H9 (cell line): Measurements from ENCODE around the gene NUP188. TPM values are rescaled to one million over a fixed set of nuclear protein-coding genes. Genes with fewer than 3 reads are reported as not detected.

Source experiments
- DNase-seq: peaks from one replicate; pipeline ENCODE4 v3.0.0-alpha.2; 2017
- H2AFZ ChIP-seq: one replicate; pipeline ENCODE4 v1.6.1; 2013; ENCODE audit warnings: mild to moderate bottlenecking, low read length, control low read depth, moderate library complexity
- H2AK5ac ChIP-seq: 2 replicates; pipeline ENCODE4 v1.6.1; 2013; ENCODE audit warnings: low read length, control low read depth, mixed read lengths; ENCODE audit not compliant: insufficient read length
- H2BK120ac ChIP-seq: one replicate; pipeline ENCODE4 v1.6.1; 2013; ENCODE audit warnings: low read depth, mild to moderate bottlenecking, low read length, control low read depth, inconsistent platforms; ENCODE audit not compliant: poor library complexity, severe bottlenecking
- H2BK12ac ChIP-seq: 2 replicates; pipeline ENCODE4 v1.6.1; 2013; ENCODE audit warnings: low read length, control low read depth, mixed read lengths, low read depth; ENCODE audit not compliant: insufficient read length
- H2BK15ac ChIP-seq: 2 replicates; pipeline ENCODE4 v1.6.1; 2013; ENCODE audit warnings: low read depth, low read length, control low read depth
- H2BK20ac ChIP-seq: one replicate; pipeline ENCODE4 v1.6.1; 2013; ENCODE audit warnings: low read depth, mild to moderate bottlenecking, low read length, control low read depth, inconsistent platforms; ENCODE audit not compliant: poor library complexity, severe bottlenecking
- H2BK5ac ChIP-seq: 2 replicates; pipeline ENCODE4 v1.6.1; 2013; ENCODE audit warnings: low read length, control low read depth, mixed read lengths; ENCODE audit not compliant: insufficient read length
- H3K14ac ChIP-seq: 2 replicates; pipeline ENCODE4 v1.6.1; 2013; ENCODE audit warnings: low read length, control low read depth; ENCODE audit not compliant: insufficient read depth
- H3K18ac ChIP-seq: 2 replicates; pipeline ENCODE4 v1.6.1; 2013; ENCODE audit warnings: low read depth, mild to moderate bottlenecking, mixed read lengths, low read length, control low read depth; ENCODE audit not compliant: insufficient read length
- H3K23ac ChIP-seq: 2 replicates; pipeline ENCODE4 v1.6.1; 2013; ENCODE audit warnings: low read length, control low read depth, mixed read lengths, low read depth; ENCODE audit not compliant: insufficient read length
- H3K23me2 ChIP-seq: 2 replicates; pipeline ENCODE4 v1.6.1; 2013; ENCODE audit warnings: low read depth, mild to moderate bottlenecking, mixed read lengths, low read length, control low read depth; ENCODE audit not compliant: insufficient read length, poor library complexity, severe bottlenecking
- H3K27ac ChIP-seq: 2 replicates; pipeline ENCODE4 v1.5.1; 2013; ENCODE audit warnings: low read length, control low read depth, mixed read lengths, low read depth; ENCODE audit not compliant: insufficient read length
- H3K27me3 ChIP-seq: 2 replicates; pipeline ENCODE4 v1.6.1; 2013; ENCODE audit warnings: low read length, control low read depth, inconsistent platforms; ENCODE audit not compliant: insufficient read depth
- H3K4ac ChIP-seq: 2 replicates; pipeline ENCODE4 v1.6.1; 2013; ENCODE audit warnings: low read depth, mild to moderate bottlenecking, control low read depth, inconsistent platforms, low read length, moderate library complexity
- H3K4me1 ChIP-seq: 2 replicates; pipeline ENCODE4 v1.6.1; 2013; ENCODE audit warnings: low read length, control low read depth, inconsistent platforms; ENCODE audit not compliant: insufficient read depth
- H3K4me2 ChIP-seq: 2 replicates; pipeline ENCODE4 v1.6.1; 2013; ENCODE audit warnings: low read length, control low read depth, mixed read lengths; ENCODE audit not compliant: insufficient read length, insufficient read depth
- H3K56ac ChIP-seq: 2 replicates; pipeline ENCODE4 v1.6.1; 2013; ENCODE audit warnings: low read depth, mild to moderate bottlenecking, mixed read lengths, low read length, control low read depth; ENCODE audit not compliant: insufficient read length
- H3K79me1 ChIP-seq: 2 replicates; pipeline ENCODE4 v1.6.1; 2013; ENCODE audit warnings: low read depth, mild to moderate bottlenecking, moderate library complexity, low read length, control low read depth, inconsistent platforms; ENCODE audit not compliant: insufficient read depth, poor library complexity, severe bottlenecking
- H3K79me2 ChIP-seq: 2 replicates; pipeline ENCODE4 v1.6.1; 2013; ENCODE audit warnings: low read length, control low read depth, inconsistent platforms; ENCODE audit not compliant: insufficient read depth
- H3K9ac ChIP-seq: 2 replicates; pipeline ENCODE4 v1.6.1; 2013; ENCODE audit warnings: low read length, control low read depth, mixed read lengths; ENCODE audit not compliant: insufficient read length; ENCODE audit errors: extremely low read depth
- H3K9me3 ChIP-seq: one replicate; pipeline ENCODE4 v1.6.1; 2013; ENCODE audit warnings: low read depth, low read length, inconsistent platforms; ENCODE audit not compliant: control insufficient read depth
- H3T11ph ChIP-seq: one replicate; pipeline ENCODE4 v1.6.1; 2013; ENCODE audit warnings: mild to moderate bottlenecking, low read length, control low read depth, inconsistent platforms
- H4K20me1 ChIP-seq: one replicate; pipeline ENCODE4 v1.6.1; 2013; ENCODE audit not compliant: control insufficient read depth, insufficient read length, insufficient read depth
- H4K5ac ChIP-seq: 2 replicates; pipeline ENCODE4 v1.6.1; 2013; ENCODE audit warnings: low read depth, mild to moderate bottlenecking, mixed read lengths, low read length, control low read depth; ENCODE audit not compliant: insufficient read length
- H4K8ac ChIP-seq: replicated peaks from 2 replicates; pipeline ENCODE4 v1.6.1; 2013; ENCODE audit warnings: low read length, control low read depth, mixed read lengths, low read depth; ENCODE audit not compliant: insufficient read length
- H4K91ac ChIP-seq: 2 replicates; pipeline ENCODE4 v1.6.1; 2013; ENCODE audit warnings: low read depth, mild to moderate bottlenecking, moderate library complexity, mixed read lengths, low read length, control low read depth; ENCODE audit not compliant: insufficient read length
- H3K27ac Mint-ChIP-seq, 3 experiments: 2 replicates in 2 of 3; 3 replicates in 1 of 3; pipeline ENCODE4 v1.8.0; 2020 to 2021; ENCODE audit warnings: mixed read lengths in 3 of 3, mild to moderate bottlenecking in 1 of 3, moderate library complexity in 1 of 3
- H3K27me3 Mint-ChIP-seq: 2 replicates; pipeline ENCODE4 v1.8.0; 2021; ENCODE audit warnings: low read depth, mild to moderate bottlenecking, moderate library complexity, mixed read lengths
- H3K36me3 Mint-ChIP-seq, 3 experiments: 2 replicates in 2 of 3; 3 replicates in 1 of 3; pipeline ENCODE4 v1.8.0; 2020 to 2021; ENCODE audit warnings: low read depth in 3 of 3, mixed read lengths in 3 of 3; ENCODE audit not compliant: insufficient read depth in 1 of 3
- H3K4me1 Mint-ChIP-seq, 2 experiments: 2 replicates each; pipeline ENCODE4 v1.8.0; 2020; ENCODE audit warnings: mixed read lengths in 2 of 2
- H3K4me3 Mint-ChIP-seq, 2 experiments: 2 replicates in 1 of 2; 3 replicates in 1 of 2; pipeline ENCODE4 v1.8.0; 2020 to 2021; ENCODE audit warnings: mild to moderate bottlenecking in 2 of 2, mixed read lengths in 2 of 2, moderate library complexity in 1 of 2
- H3K9me3 Mint-ChIP-seq, 2 experiments: 2 replicates in 1 of 2; 3 replicates in 1 of 2; pipeline ENCODE4 v1.8.0; 2020; ENCODE audit warnings: mild to moderate bottlenecking in 2 of 2, mixed read lengths in 2 of 2, moderate library complexity in 1 of 2
- WGBS: extraction: QIAGEN DNeasy Blood & Tissue Kit; methylation state at CpG from one replicate; pipeline ENCODE4 v1.1.7; 2013; ENCODE audit warnings: missing lambda C conversion rate, low lambda C conversion rate, mixed read lengths; ENCODE audit not compliant: insufficient read length; ENCODE audit errors: extremely low coverage; 5-methylcytosine and 5-hydroxymethylcytosine counted together
- total RNA-seq: library from RNA; stranded (reverse); gene quantifications from 2 replicates; pipeline ENCODE4 v1.2.1, GENCODE V29; 2021
- TF ChIP-seq, protein P1 (sequence below): fragments of 200-600 bp; sonication (generic); conservative IDR thresholded peaks from 3 replicates; pipeline ENCODE4 v1.8.0; 2021; ENCODE audit warnings: antibody characterized with exemption, mild to moderate bottlenecking

Gene NUP188
- total RNA-seq, 1 experiment from 2014 or later: 101 TPM

DNA sequence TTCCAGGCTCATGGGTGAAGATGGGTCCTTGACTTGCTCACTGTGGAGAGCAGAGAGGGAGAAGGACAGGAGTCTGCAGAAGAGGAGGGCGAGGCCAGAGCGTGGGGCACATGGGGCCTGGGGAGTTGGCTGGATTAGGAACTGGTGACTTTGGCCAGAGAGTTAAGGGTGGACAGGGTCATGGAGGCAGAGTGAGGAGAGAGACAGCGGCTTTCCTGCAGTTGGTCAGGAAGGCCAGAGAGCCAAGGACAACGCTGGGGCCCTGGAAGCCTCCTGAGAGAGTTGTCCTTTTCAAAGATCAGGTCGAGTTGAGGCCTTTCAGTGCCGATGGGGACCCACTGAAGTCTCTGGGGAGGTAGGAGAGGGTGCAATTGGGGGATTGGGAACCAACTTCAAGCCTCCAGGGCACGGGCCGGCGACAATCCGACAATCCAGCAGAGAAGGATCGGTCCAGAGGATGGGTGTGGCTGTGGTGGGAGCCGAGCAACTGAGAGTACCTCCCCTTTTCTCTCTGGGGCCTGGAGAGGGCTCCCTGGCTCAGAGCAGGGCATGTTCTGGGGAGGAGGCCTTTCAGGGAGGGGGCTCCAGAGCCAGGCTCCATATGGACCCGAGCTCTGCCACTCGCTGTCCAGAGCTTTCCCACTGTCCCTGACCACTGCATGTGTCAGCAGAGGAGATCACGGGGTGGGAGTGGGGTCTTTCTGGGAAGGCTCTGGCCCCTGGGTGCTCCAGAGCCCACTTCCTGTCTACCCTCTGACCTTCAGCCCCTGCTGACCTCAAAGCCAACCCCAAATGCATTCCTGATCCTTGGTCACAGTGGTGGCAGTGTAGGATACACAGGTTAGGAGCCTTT is 34.2 kb upstream of the NUP188 start:
- H4K91ac ChIP-seq: peak overlapping the region; percentile 60
- Mint-ChIP-seq H3K36me3 (peaks cover 45 to 78% (median 62%) of the 10 kb centered on the region in 3 experiments), H3K4me3 (0 out of 5 replicates have a peak overlapping the region, but pooled peaks of 1 of the 2 experiments have one; percentile 35), H3K9me3 (no peaks in the 10 kb centered on the region), H3K27me3 (no peaks in the 10 kb centered on the region), H3K4me1 (peaks cover 29 to 30% of the 10 kb centered on the region in 2 experiments), H3K27ac (peak overlapping the region; percentile 66 to 99 (median 94))
- WGBS: no CpG with 5 or more reads among the region's 15 CpGs
- H3K56ac ChIP-seq: no peak overlapping the region
- H2BK15ac ChIP-seq: no peak overlapping the region
- H3K9ac ChIP-seq: no peak overlapping the region
- no peak for DNase-seq
- H3K27ac ChIP-seq: no peak overlapping the region
- no peak overlapping the region for H4K5ac ChIP-seq
- H2BK12ac ChIP-seq: no peak overlapping the region
- no peak overlapping the region for H4K8ac ChIP-seq
- H2BK120ac ChIP-seq: no peak overlapping the region
- no peaks in the 10 kb centered on the region for H3K27me3 ChIP-seq
- no peak overlapping the region for H3T11ph ChIP-seq
- 0 out of 2 replicates have a peak overlapping the region, but pooled peaks have one; percentile 2 for H3K14ac ChIP-seq
- no peaks in the 10 kb centered on the region for H3K9me3 ChIP-seq
- no peak overlapping the region for H2AK5ac ChIP-seq
- H3K79me2 ChIP-seq: peaks cover 5% of the 10 kb centered on the region; the same call in 1 of the 2 replicates
- no peak overlapping the region for H3K4me2 ChIP-seq
- H3K23me2 ChIP-seq: no peaks in the 10 kb centered on the region
- H2AFZ ChIP-seq: no peak overlapping the region
- H3K23ac ChIP-seq: no peak overlapping the region
- TF ChIP-seq, protein P1, sequence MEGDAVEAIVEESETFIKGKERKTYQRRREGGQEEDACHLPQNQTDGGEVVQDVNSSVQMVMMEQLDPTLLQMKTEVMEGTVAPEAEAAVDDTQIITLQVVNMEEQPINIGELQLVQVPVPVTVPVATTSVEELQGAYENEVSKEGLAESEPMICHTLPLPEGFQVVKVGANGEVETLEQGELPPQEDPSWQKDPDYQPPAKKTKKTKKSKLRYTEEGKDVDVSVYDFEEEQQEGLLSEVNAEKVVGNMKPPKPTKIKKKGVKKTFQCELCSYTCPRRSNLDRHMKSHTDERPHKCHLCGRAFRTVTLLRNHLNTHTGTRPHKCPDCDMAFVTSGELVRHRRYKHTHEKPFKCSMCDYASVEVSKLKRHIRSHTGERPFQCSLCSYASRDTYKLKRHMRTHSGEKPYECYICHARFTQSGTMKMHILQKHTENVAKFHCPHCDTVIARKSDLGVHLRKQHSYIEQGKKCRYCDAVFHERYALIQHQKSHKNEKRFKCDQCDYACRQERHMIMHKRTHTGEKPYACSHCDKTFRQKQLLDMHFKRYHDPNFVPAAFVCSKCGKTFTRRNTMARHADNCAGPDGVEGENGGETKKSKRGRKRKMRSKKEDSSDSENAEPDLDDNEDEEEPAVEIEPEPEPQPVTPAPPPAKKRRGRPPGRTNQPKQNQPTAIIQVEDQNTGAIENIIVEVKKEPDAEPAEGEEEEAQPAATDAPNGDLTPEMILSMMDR: no peak
- H3K79me1 ChIP-seq: peaks cover 7% of the 10 kb centered on the region
- no peak overlapping the region for H2BK5ac ChIP-seq
- no peak overlapping the region for H2BK20ac ChIP-seq
- H3K4ac ChIP-seq: no peak overlapping the region; the same call in 1 of the 2 replicates
- peaks cover 3% of the 10 kb centered on the region for H4K20me1 ChIP-seq
- no peak overlapping the region for H3K18ac ChIP-seq
- H3K4me1 ChIP-seq: peaks cover 5% of the 10 kb centered on the region; the same call in 1 of the 2 replicates
